HG03045 (cell line): ENCODE results near the gene SLC8A3.

Source experiments
- ATAC-seq: cut with Tn5 transposase; IDR thresholded peaks from one replicate; pipeline ENCODE4 v1.9.1; 2021; ENCODE audit warnings: mild to moderate bottlenecking, moderate library complexity; ENCODE audit not compliant: unreplicated experiment

SLC8A3 gene

DNA sequence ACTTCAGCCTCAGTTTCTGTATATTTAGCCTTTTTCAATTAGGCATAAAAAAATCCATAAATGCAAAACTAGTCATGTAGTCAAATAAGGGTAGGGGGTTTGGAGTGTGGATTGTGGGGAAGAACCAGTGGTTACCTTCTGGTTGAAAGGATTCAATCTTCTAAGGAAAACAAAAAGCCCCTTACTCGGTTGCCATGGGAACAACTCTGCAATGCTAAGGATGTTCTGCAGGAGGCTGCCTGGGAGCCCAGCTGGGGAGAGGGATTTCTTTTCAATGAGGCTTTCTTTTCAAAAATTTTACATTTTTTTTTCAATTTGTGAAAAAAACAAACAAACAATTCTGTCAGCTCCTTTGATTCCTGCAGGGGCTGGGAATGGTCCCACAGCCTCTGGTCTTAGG, 67.2 kb downstream of the SLC8A3 start:
- no peak for ATAC-seq

- ATAC-seq, result no peak
These were observed 70.7 kb downstream of the SLC8A3 start for GRCh38 chr14:70118064-70118463.

DNA sequence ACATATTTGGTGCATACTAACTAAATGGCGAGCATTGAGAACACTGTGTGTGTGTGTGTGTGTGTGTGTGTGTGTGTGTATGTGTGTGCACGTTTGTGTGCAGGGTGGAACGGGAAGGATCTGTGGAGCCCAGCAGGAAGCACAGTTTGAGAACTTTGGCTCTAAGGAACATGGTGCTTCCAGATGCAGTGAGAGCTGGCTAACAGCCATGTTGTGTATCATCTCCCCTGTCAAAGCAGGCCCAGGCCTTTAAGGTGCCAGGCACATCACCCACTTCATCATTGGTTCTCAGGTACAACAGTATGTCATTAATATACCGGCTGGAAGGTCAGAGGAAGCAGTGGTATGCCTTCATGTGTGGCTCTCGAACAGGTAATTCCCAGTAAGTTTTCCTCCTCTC, 72.5 kb downstream of the SLC8A3 start:
- no peak for ATAC-seq

- no peak for ATAC-seq
These were observed 74.1 kb downstream of the SLC8A3 start for GRCh38 chr14:70114621-70115156.

DNA sequence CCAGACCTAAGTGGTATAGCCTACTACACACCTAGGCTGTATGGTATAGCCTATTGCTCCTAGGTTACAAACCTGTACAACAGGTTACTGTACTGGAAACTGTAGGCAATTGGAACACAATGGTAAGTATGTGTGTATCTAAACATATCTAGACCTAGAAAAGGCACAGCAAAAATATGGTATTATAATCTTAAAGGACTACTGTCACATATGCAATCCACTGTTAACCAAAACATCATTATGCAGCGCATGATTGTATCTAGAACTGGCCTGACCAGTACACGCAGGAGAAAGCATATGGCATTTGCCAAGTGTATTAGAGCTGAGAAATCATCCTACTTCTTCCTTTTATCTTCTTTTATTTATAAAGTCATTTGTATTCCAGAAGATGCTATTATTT, 75.5 kb downstream of the SLC8A3 start:
- no peak for ATAC-seq

DNA sequence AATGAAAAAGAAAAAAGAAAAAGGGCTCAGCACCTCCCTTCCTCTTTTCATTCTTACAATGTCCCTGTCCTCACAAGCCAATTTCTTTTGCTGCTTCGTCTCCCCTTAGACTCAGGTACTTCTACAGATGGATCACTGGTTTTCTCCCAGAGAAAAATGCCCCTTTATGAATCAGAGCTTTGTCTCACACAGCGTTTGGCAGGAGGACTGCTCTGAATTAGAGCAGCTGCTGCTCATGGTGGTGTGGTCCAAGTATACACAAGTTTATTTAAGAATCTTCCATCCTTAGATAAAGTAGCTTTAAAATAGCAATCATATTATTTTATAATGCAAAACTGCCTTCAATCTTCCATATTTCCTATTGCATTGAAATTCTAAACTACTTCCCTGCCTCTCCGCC, 80.3 kb downstream of the SLC8A3 start:
- ATAC-seq, result no peak

GRCh38 chr14:70107309-70107708, 81.4 kb downstream of the SLC8A3 start:
- ATAC-seq, result no peak

DNA sequence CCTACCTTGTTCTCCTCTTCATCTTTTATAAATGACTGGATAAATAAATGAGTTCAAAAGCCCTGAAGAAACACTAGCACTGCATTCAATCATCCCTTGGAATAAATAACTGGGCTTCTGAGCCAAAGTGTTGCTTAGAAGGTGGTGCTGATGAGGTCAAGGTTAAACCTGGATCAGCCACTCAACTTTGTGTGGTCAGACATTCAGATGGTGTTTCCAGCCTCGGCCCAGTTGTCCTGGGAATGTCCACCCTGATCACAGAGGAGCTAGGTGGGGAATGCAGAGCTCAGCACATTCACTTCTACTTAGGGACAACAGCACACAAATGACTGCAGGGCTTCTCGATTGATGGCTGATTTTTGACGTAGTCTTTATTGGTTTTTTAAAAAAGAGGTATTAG, 88.7 kb downstream of the SLC8A3 start:
- no peak for ATAC-seq

DNA sequence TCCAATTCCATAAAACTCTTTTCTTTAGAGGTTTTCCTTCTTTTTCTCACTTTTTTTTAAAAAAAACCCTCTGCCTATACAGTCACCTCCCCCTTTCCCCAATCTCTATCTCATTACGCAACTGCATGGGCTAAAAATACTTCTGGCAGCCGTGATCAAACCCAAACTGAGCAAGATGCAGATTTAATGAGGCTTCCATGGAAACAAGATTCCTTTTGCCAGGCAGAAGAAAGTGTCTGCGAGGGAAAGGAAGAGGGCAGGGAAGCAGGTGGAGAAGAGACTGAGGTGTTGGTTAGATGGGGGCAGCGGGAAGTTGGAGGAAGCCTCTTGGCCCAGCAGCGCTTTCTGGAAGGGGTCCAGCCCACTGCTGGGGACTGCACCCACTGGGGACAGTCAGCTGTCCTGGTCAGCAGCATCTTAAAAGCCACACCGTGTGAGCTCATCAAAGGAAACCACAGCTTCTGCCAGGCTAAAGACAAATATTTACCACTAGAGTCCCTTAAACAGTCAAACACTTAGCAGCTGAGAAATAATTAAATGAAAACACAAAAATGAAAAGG, 90.4 kb downstream of the SLC8A3 start:
- ATAC-seq, result no peak

GRCh38 chr14:70097576-70098249, 91.0 kb downstream of the SLC8A3 start:
- no peak for ATAC-seq

- ATAC-seq, result no peak
These were observed 91.9 kb downstream of the SLC8A3 start for GRCh38 chr14:70096866-70097265.

DNA sequence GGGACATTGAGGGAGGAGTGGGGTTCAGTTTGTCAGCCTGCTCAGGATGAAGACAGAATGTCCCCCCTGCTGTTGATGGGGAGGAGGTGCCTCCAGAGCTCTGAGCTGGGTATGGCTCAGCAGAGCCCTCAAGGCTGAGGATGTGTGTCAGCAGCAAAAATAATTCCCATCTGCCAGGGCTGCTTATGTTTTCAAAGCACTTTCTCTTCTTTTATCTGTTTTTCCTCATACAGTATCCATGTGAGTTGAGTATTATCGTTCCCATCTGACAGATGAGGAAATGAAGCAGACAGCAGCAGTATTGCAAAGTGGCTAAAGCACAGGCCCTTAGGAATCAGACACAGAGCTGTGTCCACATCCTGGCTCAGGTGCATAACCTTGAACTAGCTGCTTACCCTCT, 94.1 kb downstream of the SLC8A3 start:
- ATAC-seq, result no peak

- no peak for ATAC-seq
These were observed 94.6 kb downstream of the SLC8A3 start for GRCh38 chr14:70094106-70094505.

DNA sequence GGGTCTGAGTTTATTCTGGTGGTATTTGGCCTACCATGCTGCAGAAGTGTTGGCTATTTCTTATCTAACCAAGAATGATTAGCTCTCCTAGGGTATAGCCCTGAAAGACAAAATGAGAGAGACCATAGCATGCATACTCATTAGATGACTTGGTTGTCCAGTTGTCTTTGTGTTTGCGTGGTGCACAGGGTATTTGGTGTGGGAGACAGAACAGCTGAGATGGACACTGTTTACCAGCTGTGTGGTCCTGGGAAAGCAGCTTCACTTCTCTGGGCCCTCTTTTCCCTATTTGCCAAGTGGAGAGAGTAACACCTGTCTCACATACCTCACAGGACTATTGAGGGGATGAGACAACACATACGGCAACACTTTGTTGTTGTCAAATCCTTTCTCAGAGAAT, 95.6 kb downstream of the SLC8A3 start:
- no peak for ATAC-seq

- ATAC-seq, result no peak
These were observed 101.4 kb downstream of the SLC8A3 start for GRCh38 chr14:70087380-70087697.

GRCh38 chr14:70086685-70087379, 101.9 kb downstream of the SLC8A3 start:
- ATAC-seq, result no peak

DNA sequence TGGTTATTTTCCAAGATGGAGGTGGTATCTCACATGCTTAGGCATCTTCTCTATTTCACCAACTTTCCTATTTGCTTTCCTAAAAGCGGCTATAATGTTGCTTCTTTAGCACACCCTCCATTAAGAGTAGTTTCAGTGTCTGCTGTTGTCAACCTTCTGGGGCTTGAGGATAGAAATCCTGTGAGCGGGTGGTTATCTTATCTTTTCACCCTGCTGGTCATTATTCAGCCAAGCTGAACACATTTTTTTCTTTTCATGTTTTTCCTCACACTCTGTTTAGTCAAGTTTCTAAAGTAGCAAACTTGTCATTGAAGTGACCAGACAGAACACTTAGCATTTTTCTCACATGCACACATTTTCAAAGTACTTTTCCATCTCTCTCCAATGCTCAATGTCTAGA, 104.5 kb downstream of the SLC8A3 start:
- no peak for ATAC-seq

- ATAC-seq, result no peak
These were observed 106.4 kb downstream of the SLC8A3 start for GRCh38 chr14:70082394-70082793.

- no peak for ATAC-seq
These were observed 108.7 kb downstream of the SLC8A3 start for GRCh38 chr14:70080076-70080475.

- ATAC-seq, result no peak
These were observed 110.4 kb downstream of the SLC8A3 start for GRCh38 chr14:70078329-70078728.

DNA sequence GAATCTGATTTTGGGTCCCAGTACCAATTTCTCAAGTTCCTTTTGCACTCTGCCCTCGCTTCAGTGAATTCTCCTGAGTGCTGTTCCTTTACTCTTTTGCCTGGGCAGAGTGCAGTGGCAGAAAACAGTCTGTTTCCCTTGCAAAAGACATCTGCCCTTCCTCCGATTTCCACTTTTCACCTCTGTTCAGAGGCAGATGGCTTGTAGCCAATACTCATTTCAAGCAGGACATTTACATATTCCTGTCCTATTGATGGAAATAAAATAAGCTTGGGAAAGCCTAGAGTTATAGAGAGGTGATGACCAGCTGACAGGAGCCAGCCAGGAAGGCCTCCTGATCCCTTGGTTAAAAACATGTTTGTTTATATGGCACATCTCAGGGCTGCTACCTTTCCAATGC, 111.0 kb downstream of the SLC8A3 start:
- ATAC-seq, result no peak

DNA sequence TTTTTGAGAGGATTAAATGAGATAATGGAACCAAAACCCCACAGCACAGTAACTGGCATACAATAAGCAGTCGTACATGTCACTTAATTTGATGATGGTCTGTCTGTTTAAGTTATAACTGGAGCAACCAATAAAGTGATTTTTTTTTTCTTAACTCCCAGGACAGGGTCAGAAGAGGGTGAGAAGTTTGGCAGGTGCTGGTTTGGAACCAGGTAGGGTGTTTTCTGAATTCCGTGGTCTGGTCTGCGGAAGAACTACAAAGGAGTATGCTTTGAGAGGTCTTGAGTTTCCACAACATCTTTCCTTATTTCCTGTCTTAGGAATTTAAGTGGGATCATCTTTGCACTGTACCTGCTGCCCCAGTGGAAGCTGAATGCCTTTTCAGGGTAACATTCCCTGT, 111.7 kb downstream of the SLC8A3 start:
- no peak for ATAC-seq
